NCI-H2171 treated with DMSO at 0.1 percent for 48 hours (cell line): ENCODE results near the gene FNDC5.

Experiments used
- DNase-seq: peaks from one replicate; lab custom pipeline; 2025; lab: John Stamatoyannopoulos, UW

Gene FNDC5

GRCh38 chr1:32864375-32865019 is 6.2 kb downstream of the FNDC5 start:
- no peak for DNase-seq

- DNase-seq = no peak
Measured at GRCh38 chr1:32863881-32864245, 6.8 kb downstream of the FNDC5 start.

DNA sequence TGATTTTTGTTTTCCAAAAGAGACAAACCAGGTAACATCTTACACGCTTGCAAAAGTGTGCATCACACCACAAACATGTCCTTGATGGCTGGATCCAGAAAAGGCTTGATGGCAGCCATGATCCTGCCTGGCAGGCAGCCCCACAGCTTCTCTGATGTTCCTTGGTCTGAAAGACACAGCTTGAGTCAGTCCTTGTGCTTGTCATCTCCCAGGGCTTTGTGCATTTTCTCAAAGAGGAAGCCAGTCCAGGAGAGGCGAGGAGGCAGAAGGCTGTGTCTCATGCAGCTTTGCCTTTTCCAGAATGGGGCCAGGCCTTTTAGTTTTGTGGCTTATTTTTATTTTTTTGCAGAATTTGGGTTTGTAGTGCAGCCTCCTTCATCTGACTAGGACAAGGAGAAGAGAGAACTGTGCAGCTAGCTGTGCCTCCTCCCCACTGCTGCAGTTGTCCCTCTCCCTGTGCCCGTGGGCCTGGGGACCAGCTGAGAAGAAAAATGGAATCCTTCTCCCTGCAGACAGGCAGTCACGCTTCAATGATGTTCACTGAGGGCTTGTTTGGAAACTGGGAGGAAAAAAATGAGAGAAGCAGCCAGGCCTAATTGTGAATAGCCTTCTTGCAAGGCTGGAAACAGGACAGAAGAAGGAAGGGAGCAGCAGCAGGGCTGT is 7.4 kb downstream of the FNDC5 start:
- no peak for DNase-seq

DNA sequence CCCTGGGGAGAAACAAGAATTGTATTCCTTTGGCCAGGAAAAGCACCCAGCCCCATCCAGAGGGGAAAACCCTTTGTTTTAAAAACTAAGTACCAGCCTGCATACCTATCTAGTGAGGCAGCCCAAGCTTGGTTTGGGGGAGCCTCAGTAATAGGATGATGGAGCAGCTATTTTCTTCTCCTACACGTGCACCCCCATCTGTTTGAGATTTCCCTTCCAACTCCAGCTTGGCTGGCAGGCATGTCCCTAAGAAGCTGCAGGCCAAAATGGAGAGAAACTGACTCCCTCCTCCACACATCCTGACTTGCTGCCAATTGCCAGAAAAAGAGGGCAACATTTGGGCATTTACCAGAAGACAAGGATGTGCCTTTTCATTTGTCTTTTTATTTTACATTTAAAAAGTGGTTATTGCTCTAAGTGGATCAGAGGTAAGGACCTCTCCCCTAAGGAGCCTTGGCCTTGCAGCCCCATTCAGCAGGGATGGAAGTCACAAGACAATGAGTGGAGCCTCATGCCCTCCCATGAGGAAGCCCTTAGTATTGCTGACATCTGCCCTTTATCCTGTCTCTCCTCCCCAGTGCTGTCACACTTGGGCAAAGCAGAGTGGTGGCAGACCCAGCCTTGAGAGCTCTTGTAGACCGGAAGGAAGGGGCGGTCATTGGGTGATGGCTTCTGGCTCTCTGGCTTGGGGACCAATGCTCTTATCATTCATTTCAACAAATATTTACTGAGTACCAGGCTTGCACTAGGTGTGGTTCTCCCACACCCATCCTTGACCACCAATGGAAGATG is 8.6 kb downstream of the FNDC5 start:
- no peak for DNase-seq

DNA sequence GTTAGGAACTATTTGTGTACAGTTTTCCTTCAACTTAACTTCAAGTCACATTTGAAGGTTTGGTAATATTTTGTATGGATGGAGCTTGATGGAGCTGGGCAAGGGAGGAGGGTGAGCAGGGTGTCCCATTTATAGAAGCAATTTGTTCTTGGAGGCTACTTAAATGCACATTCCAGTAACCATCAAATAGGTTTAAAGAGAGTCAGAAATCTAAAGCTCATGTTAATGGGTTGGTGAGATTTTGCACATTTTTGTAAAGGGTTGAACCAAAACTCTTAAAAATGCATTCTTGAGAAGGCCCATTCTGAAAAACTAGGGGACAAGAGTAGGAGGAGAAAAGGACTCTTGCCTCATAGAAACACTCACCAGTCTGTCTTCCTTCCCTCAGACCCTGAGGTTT is 10.1 kb downstream of the FNDC5 start:
- DNase-seq = no peak

DNA sequence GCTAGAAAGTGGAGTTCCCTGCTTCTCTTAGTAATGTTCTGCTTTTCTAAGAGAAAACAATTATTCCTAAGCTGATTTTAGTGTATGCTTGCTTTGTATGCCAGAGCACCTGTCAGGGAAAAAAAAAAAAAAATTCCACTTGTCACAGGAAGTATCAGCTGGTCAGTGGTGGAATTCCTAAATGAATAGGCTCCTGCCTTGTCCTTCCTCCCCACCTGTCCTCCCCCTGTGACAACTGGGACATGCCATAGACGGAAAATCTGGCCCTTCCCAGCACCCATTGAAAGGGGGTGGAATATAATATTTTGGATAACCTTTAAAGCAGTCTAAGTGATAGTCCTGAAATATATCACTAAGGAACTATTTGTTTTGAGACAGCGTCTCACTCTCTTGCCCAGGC is 10.8 kb downstream of the FNDC5 start:
- DNase-seq = no peak

- DNase-seq = no peak
Measured at GRCh38 chr1:32858791-32859190, 11.9 kb downstream of the FNDC5 start.

GRCh38 chr1:32858136-32858535 is 12.6 kb downstream of the FNDC5 start:
- no peak for DNase-seq

GRCh38 chr1:32855861-32856617 is 14.7 kb downstream of the FNDC5 start:
- no peak for DNase-seq

DNA sequence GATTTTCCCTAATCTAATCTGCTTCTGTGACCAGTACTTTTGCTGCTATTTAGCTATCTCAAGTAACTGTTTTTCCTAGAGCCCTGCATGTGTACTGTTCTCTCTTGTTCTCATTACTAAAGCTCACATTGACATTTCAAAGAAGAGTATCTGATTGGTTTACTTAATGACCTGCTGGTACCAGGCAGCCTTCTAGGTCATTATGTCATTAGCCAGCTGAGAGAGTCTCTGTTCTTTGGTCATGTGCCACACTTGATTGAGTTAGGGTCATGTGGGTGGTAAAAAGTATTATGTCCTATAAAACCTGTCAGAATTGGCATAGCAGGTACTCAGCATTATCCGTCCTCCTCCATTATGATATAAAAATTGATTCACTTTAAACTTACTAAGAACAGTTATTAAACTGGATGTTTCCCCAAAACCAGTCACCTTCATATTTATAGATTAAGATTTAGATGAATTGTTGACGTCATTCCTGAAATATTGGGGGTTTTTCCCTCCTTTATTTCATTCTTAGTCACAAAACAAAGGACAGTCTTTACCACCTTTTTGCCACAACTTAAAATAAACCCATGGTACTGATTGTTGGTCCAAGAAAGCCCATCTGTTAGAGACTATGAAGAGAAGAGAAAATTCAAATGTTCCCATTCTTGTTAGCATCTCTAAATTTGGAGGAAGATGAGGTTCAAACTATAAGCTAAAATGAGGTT is 22.2 kb downstream of the FNDC5 start:
- no peak for DNase-seq

DNA sequence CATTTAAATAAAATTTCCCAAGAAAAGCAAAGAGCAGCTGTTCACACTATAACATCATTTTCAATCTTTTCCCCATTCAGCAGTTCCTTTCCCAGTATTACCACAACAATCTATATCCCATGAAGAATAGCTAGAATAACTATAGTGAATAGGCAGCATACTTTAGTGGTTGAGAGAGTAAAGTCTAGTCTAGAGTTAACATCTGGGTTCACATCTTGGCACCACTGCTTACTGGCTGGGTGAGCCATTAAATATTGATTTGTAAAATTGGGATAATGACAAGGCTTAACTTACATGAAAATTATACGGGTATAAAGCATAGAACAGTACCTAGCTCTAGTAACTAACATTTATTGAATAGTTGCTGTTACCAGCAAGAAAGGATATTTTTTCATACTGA is 38.8 kb downstream of the FNDC5 start:
- DNase-seq = no peak

DNA sequence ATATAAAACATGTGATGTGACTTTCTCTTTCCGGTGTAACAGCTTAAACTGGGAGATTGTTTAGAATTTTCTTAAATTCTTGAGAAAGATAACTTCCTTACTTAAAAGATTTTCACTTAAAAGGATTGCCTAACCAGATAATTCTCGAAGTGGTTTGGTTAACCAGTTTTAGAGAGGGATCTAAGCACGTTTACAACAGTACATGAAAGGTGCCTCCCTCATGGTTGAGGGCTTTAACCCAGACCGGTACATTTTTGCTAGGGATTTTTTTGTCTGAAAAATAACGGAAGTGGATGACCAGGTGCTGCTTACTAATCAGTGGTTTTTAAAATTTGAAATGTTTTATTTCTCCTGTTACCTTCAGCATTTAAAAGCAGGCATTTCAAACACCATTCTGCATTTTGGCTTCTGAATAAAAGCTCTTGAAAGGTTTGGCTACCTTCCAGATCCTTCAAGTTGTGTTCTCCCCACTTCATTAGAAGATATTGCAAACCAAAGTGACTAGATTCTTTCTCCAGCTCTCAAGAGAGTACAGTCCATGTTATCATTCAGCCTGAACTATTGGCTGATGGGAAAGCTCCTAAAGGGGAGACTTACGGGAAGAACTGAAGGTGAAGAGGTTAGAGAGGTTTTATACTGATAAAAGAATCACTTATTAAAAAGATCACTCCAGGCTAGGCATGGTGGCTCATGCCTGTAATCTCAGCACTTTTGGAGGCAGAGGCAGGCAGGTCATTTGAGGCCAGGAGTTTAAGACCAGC is 40.4 kb downstream of the FNDC5 start:
- DNase-seq = no peak

DNA sequence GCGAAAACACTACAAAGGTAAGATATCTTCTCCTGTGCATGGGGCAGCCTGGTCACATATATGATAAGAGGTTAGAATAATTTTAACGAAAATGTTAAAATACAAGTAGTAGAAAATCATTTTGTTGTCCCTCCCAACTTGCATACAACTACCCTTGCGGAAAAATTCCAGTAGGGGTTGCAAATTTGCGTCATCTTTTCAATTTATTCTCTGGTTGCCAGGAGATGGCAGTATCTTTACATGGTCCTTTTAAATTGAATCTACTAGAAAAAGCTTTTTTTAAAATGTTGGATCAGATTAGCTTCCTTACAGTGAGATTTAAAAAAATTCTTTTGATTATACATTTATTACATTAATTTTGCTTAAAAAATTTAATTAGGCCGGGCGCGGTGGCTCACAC is 42.4 kb downstream of the FNDC5 start:
- DNase-seq = peak; percentile 62

DNA sequence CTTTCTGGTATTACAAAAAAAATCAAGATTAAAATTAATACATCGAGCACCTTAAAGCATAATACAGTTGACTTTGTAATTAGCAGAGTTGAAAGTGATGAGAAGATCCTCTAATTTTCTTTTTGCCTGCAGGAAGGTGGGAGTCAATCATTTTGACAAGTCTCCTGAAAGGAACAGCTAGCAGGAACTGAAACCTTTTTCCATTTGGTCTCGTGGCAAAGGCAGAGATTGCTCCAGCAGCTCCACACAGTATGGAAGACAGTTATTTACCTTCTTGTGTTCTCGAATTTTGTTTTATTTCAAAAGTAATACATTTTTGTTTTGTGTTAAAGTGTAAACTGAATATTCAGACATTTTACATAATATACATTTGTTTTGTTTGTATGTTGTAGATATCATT is 45.5 kb downstream of the FNDC5 start:
- DNase-seq = no peak

GRCh38 chr1:32818804-32819541 is 51.7 kb downstream of the FNDC5 start:
- no peak for DNase-seq

DNA sequence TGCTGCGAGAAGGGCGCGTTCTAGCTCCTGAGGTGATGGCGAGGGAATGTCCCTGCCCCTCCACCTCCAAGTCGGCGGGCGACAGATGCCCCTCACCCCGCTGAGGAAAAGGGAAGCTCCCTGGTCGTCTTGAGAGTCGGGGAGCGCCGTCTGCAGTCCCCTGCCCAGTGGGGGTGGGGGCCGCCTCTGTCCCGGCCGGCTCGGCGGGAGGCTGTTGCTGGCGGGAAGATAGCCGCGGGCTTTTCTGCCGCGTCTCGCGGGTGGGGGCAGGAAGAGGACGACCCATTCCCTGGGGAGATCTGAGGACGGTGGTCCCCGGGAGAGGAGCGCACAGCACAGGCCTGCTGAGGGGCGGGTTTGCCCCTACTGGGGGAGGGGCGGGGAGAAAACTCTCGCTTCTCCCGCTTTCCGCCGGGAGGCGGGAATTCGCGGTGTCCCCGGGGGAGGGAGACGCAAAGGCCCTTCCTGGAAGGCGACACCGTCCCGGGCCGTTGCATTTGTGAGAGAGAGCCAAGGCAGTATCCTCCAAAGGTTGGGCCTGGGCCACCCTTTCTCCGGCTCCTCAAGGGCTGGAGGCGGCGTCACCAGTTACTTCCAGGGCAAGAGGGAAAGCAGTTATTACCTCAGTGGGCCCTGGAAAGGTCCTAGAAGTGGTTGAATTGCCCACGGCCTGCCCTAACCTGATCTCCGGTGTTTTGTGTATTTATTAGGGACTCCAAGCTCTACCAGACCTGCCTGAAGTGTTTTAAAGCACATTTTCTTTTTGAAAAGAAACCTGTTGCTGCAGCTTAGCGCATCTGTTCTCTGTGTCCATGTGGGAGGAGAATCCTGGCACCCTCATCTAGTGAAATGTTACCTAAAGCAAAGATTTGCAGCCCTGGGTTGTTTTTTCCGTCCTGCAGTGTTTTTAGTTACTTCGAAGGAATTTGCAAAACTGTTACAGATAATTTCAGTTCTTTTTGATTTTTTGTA is 52.6 kb downstream of the FNDC5 start:
- DNase-seq = peak; percentile 85

DNA sequence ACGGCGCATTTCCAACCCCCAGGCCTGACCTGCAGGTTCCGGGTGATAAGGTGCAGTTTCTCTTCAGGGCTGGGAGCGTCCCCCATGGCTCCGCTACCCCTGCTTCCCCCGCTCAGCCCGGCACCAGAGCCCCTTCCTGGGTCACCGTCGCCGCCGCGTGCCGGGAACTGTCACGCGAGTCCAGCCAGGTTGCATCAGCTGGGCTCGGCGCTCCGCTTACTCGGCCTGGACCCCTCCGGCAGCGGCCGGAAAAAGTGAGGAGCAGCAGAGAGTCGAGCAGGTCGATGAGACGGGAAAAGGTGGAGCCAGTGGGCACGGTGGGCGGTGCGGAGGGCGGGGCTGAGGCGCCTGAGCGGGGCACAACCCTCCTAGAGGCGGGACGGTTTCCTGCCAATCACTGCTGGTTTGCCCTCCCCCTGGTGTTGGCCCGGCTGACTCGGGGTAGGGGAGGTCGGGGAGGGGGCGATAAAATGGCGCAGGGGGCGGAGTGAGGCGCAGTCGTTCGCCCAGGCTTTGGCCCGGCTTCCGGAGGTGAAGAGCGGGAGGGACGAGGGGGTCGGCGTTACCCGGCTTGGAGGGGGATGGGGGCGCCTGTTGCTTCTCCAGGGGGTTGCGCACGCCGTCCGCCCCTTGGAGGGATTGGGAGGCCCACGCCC is 53.4 kb downstream of the FNDC5 start, which contains the start of the genes S100PBP and YARS1:
S100PBP (plus strand) TSS at position 495 of the 656 bp plus-strand sequence. CDS start 8,447 bp downstream, outside the sequence.
YARS1 (minus strand) TSS at position 200 of the 656 bp plus-strand sequence; CDS start at position 86, 114 bp downstream.
- DNase-seq = peak; percentile 98

DNA sequence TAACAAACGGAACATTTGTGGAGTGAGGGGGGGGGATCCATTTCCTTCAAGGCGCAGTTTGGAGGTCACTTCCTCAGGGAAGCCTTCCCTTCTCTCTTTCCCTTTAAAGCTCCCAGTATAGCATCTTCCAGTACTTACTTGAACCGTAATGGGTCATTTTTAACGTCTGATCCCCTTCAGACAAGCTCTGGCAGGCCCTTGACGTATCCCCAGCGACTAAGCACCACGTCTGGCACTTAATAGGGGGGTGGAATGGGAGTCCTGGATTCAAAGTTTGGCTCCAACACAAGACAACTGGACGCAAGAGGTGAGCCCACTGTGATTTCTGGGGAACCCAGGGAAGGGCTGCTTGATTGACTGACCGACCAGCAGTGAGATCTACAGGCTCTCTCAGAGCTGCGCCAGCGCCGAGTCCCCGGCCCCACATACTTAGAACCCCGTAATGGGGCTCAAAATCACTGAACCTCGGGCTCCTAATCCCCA is 54.0 kb downstream of the FNDC5 start:
- peak; percentile 31 for DNase-seq
